ENCODE measurements around the gene TBC1D22A. TPM values are rescaled to one million over a fixed set of nuclear protein-coding genes. Genes with fewer than 3 reads are reported as not detected.

The TBC1D22A gene
- total and polyA plus RNA-seq, 2 donors (not counting 3 experiments of a cell fraction or from before 2014, with no cell fraction given), result 26.1 to 32.4 TPM

GRCh38 chr22:47198801-47199251 is 436.4 kb downstream of the TBC1D22A start:
- no peak for TF ChIP-seq EZH2 (IDR thresholded peaks at IDR 0.05; ENCODE audit: borderline replicate concordance, low read depth, low read length, severe bottlenecking)
- TF ChIP-seq MYC (IDR thresholded peaks at IDR 0.05; ENCODE audit: low read depth, low read length), result no peak
- TF ChIP-seq FOS (IDR thresholded peaks at IDR 0.05; ENCODE audit: borderline replicate concordance, insufficient read depth, low read length), result no peak
- TF ChIP-seq GATA2 (IDR thresholded peaks at IDR 0.05; ENCODE audit: insufficient read depth, insufficient read length, low read depth, low read length), result no peak
- no peak for TF ChIP-seq CTCF (IDR thresholded peaks at IDR 0.05; ENCODE audit: extremely low read depth in 1 of 2, insufficient read depth in 1 of 2, low read depth in 1 of 2, low read length in 2 of 2)
- no peak for TF ChIP-seq POLR2A (IDR thresholded peaks at IDR 0.05; ENCODE audit: low read depth, low read length)
- TF ChIP-seq MAX (IDR thresholded peaks at IDR 0.05; ENCODE audit: insufficient read depth, insufficient read length), result no peak
- no peak for TF ChIP-seq POLR2AphosphoS5 (IDR thresholded peaks at IDR 0.05; ENCODE audit: insufficient read depth, low read depth, low read length)
- TF ChIP-seq JUN (IDR thresholded peaks at IDR 0.05; ENCODE audit: borderline replicate concordance, insufficient read depth, insufficient read length, low read depth), result no peak
- Histone ChIP-seq H4K20me1 (replicated peaks; ENCODE audit: control insufficient read depth, extremely low read depth, insufficient read depth, low read length) (no peaks in the 10 kb centered on the region), H3K27ac (ENCODE audit: insufficient read depth, low read depth, low read length) (no peak overlapping the region), H3K4me2 (ENCODE audit: insufficient read depth, low read length) (no peak overlapping the region), H3K9me3 (replicated peaks; ENCODE audit: control insufficient read depth, insufficient read depth, low read length) (no peaks in the 10 kb centered on the region), H3K79me2 (ENCODE audit: control insufficient read depth, insufficient read depth, low read length) (no peaks in the 10 kb centered on the region), H2AFZ (ENCODE audit: low read depth, low read length) (no peak overlapping the region), H3K4me1 (ENCODE audit: control insufficient read depth, extremely low read depth, insufficient read depth, low read length) (no peaks in the 10 kb centered on the region), H3K4me3 (replicated peaks in 1 of 3; ENCODE audit: insufficient read depth in 1 of 3, low read depth in 1 of 3, low read length in 3 of 3) (no peak overlapping the region), H3K36me3 (ENCODE audit: control insufficient read depth in 2 of 2, extremely low read depth in 1 of 2, insufficient read depth in 2 of 2, low read length in 2 of 2) (no peaks in the 10 kb centered on the region), H3K9ac (replicated peaks; ENCODE audit: extremely low read depth, insufficient read depth, low read length) (no peak overlapping the region), H3K27me3 (ENCODE audit: control insufficient read depth in 2 of 2, insufficient read depth in 2 of 2, low read length in 2 of 2) (no peaks in the 10 kb centered on the region), H3K9me1 (replicated peaks; ENCODE audit: control insufficient read depth, extremely low read depth, insufficient read depth, low read length) (no peaks in the 10 kb centered on the region)
- dilution Hi-C loops (cut with MboI; ENCODE audit: extremely low pct_ligation_motif_present, low sequenced_read_pairs), result no loop called here
- CTCF ChIA-PET, result no interaction called here
- POLR2A ChIA-PET, result no interaction called here
- DNase-seq (ENCODE audit: low read depth, low spot score) (no peak), FAIRE-seq (no peak)
- intact Hi-C loops (cut with micrococcal nuclease), result no loop called here
- no TSS peak for BruUV-seq (replicated peaks)
